ENCODE measurements around the gene ATXN1L.

- TF ChIP-seq MAX (IDR thresholded peaks at IDR 0.05) = no peak
- no peak for TF ChIP-seq CTCF (IDR thresholded peaks at IDR 0.05; ENCODE audit: low read depth, low read length, missing input control)
- no peak for TF ChIP-seq TAF1 (conservative IDR thresholded peaks at IDR 0.05)
- no peak for TF ChIP-seq REST (IDR thresholded peaks at IDR 0.05)
- TF ChIP-seq SP1 (IDR thresholded peaks at IDR 0.05) = no peak
- TF ChIP-seq EGR1 (IDR thresholded peaks at IDR 0.05; ENCODE audit: low read depth in 2 of 2) = no peak
- no peak for TF ChIP-seq FOXA1 (IDR thresholded peaks at IDR 0.05)
- no peak for TF ChIP-seq HNF4A (conservative IDR thresholded peaks at IDR 0.05)
- no peak for TF ChIP-seq GABPA (IDR thresholded peaks at IDR 0.05 in 1 of 2, conservative IDR thresholded peaks at IDR 0.05 in 1 of 2)
- no peak for TF ChIP-seq HNF4G (IDR thresholded peaks at IDR 0.05)
- TF ChIP-seq JUND (IDR thresholded peaks at IDR 0.05) = no peak
Measured at GRCh38 chr16:71846431-71846830, 655 bp downstream of the ATXN1L start.
